SK-N-SH (cell line): ENCODE measurements around the gene RBL1. TPM values are rescaled to one million over a fixed set of nuclear protein-coding genes. Genes with fewer than 3 reads are reported as not detected.

ENCODE experiments used
- CTCF ChIA-PET: fragments of 300-600, 350-600 bp; formaldehyde crosslinking; extraction: SDS; loops from one replicate; lab custom pipeline; 2021; lab: Yijun Ruan, JAX
- POLR2A ChIA-PET: fragments of 350-600 bp; sonication (Branson Sonifier 250); formaldehyde crosslinking; extraction: SDS; loops from one replicate; lab custom pipeline; 2020; ENCODE audit warnings: antibody characterized with exemption, inconsistent platforms; lab: Yijun Ruan, JAX
- DNase-seq: peaks from one replicate; pipeline ENCODE4 v3.0.0; 2012
- H2AFZ ChIP-seq: fragments of 200-600 bp; sonication (generic); 2 replicates; pipeline ENCODE4 v1.8.1; 2016; ENCODE audit warnings: antibody characterized with exemption, mild to moderate bottlenecking, low read depth
- H3F3A ChIP-seq: fragments of 200-600 bp; sonication (generic); replicated peaks from 2 replicates; pipeline ENCODE3; 2016; ENCODE audit warnings: antibody characterized with exemption, mild to moderate bottlenecking; ENCODE audit not compliant: insufficient read depth
- H3K27ac ChIP-seq, 2 experiments: fragments of 200-500 bp in 1 of 2; fragments of 200-600 bp in 1 of 2; sonication (Bioruptor generic) in 1 of 2; sonication (generic), shearing (Covaris generic) in 1 of 2; 2 replicates each; pipeline versions ENCODE4 v1.5.1 to v1.6.1; 2014 to 2016; ENCODE audit warnings: low read depth in 2 of 2, inconsistent platforms in 1 of 2, low read length in 1 of 2, mild to moderate bottlenecking in 1 of 2, mixed read lengths in 1 of 2
- H3K27me3 ChIP-seq: fragments of 200-600 bp; sonication (generic), shearing (Covaris generic); 2 replicates; pipeline ENCODE4 v1.6.1; 2016; ENCODE audit warnings: mixed run types; ENCODE audit not compliant: insufficient read depth
- H3K36me3 ChIP-seq, 2 experiments: fragments of 200-500 bp in 1 of 2; fragments of 200-600 bp in 1 of 2; sonication (Bioruptor generic) in 1 of 2; sonication (generic) in 1 of 2; replicated peaks in 1 of 2; 2 replicates each; pipeline versions ENCODE3 to v1.5.1; 2014 to 2016; ENCODE audit warnings: low read length in 1 of 2, mild to moderate bottlenecking in 1 of 2; ENCODE audit not compliant: insufficient read depth in 2 of 2, control insufficient read depth in 1 of 2
- H3K4me1 ChIP-seq, 2 experiments: fragments of 200-500 bp in 1 of 2; fragments of 200-600 bp in 1 of 2; sonication (Bioruptor generic) in 1 of 2; sonication (generic), shearing (Covaris generic) in 1 of 2; 2 replicates each; pipeline versions ENCODE4 v1.5.1 to v1.6.1; 2014 to 2016; ENCODE audit warnings: low read depth in 1 of 2, low read length in 1 of 2, mixed run types in 1 of 2; ENCODE audit not compliant: insufficient read depth in 2 of 2, control insufficient read depth in 1 of 2
- H3K4me2 ChIP-seq: fragments of 200-600 bp; sonication (generic), shearing (Covaris generic); 2 replicates; pipeline ENCODE4 v1.6.1; 2017; ENCODE audit warnings: mixed run types
- H3K4me3 ChIP-seq, 2 experiments: fragments of 200-500 bp in 1 of 2; fragments of 200-600 bp in 1 of 2; sonication (Bioruptor generic) in 1 of 2; sonication (generic), shearing (Covaris generic) in 1 of 2; 2 replicates each; pipeline versions ENCODE4 v1.5.1 to v1.8.1; 2014 to 2016; ENCODE audit warnings: low read depth in 2 of 2, inconsistent platforms in 1 of 2, low read length in 1 of 2, mild to moderate bottlenecking in 1 of 2, mixed read lengths in 1 of 2, moderate library complexity in 1 of 2
- H3K79me2 ChIP-seq: fragments of 200-600 bp; sonication (generic); 2 replicates; pipeline ENCODE4 v1.8.1; 2017; ENCODE audit warnings: mild to moderate bottlenecking; ENCODE audit not compliant: insufficient read depth
- H3K9ac ChIP-seq: fragments of 200-600 bp; sonication (generic); 2 replicates; pipeline ENCODE4 v1.6.1; 2017; ENCODE audit warnings: mixed run types
- H3K9me2 ChIP-seq: fragments of 200-600 bp; sonication (generic); 2 replicates; pipeline ENCODE4 v1.6.1; 2017; ENCODE audit warnings: mixed run types
- H3K9me3 ChIP-seq: fragments of 200-600 bp; sonication (generic); 2 replicates; pipeline ENCODE4 v1.6.1; 2017; ENCODE audit warnings: mixed run types, mild to moderate bottlenecking, moderate library complexity
- H4K20me1 ChIP-seq: fragments of 200-600 bp; sonication (generic); 2 replicates; pipeline ENCODE4 v1.6.1; 2017; ENCODE audit warnings: mild to moderate bottlenecking, mixed run types; ENCODE audit not compliant: insufficient read depth
- GABPA ChIP-seq: IDR thresholded peaks from 2 replicates; pipeline ENCODE4 v1.4.0; 2012; ENCODE audit warnings: low read depth, mild to moderate bottlenecking
- GATA2 ChIP-seq: sonication (generic); formaldehyde crosslinking; IDR thresholded peaks from 2 replicates; pipeline ENCODE4 v1.5.0; 2020; ENCODE audit warnings: mild to moderate bottlenecking, missing genetic modification reagents
- MEF2A ChIP-seq: IDR thresholded peaks from 2 replicates; pipeline ENCODE4 v1.4.0; 2012; ENCODE audit warnings: low read depth, borderline replicate concordance
- RCOR1 ChIP-seq: fragments of 150-350 bp; IDR thresholded peaks from 2 replicates; pipeline ENCODE4 v1.6.1; 2017; ENCODE audit warnings: antibody characterized with exemption, low read length
- RFX5 ChIP-seq: IDR thresholded peaks from 2 replicates; pipeline ENCODE4 v1.6.1; 2012; ENCODE audit warnings: mild to moderate bottlenecking, improper control_type of control experiment, low read length
- WGBS: methylation state at CpG from one replicate; pipeline ENCODE4 v1.1.6; 2017; ENCODE audit warnings: low lambda C conversion rate; 5-methylcytosine and 5-hydroxymethylcytosine counted together
- polyA plus RNA-seq, 3 experiments: library from polyadenylated mRNA; depleted of rRNA; stranded (reverse); fragments of >200 nt; gene quantifications; 2 replicates each; pipeline ENCODE4 v1.2.3, GENCODE V29; 2012
- TF ChIP-seq, protein P1 (sequence below): fragments of 200-600 bp; sonication (generic); IDR thresholded peaks from 2 replicates; pipeline ENCODE4 v1.6.1; 2017; ENCODE audit warnings: antibody characterized with exemption, mild to moderate bottlenecking, moderate library complexity
- TF ChIP-seq, protein P2 (sequence below): IDR thresholded peaks from 2 replicates; pipeline ENCODE4 v1.4.0; 2012; ENCODE audit warnings: low read depth
- TF ChIP-seq, protein P3 (sequence below): IDR thresholded peaks from 2 replicates; pipeline ENCODE4; 2012
- TF ChIP-seq, protein P4 (sequence below): IDR thresholded peaks from 2 replicates; pipeline ENCODE4 v1.6.1; 2012; ENCODE audit warnings: mild to moderate bottlenecking, low read depth, low read length, moderate library complexity

The RBL1 gene
- polyA plus RNA-seq, 1 of the 3 experiments (the other 2 are of a cell fraction): 2.5 TPM

DNA sequence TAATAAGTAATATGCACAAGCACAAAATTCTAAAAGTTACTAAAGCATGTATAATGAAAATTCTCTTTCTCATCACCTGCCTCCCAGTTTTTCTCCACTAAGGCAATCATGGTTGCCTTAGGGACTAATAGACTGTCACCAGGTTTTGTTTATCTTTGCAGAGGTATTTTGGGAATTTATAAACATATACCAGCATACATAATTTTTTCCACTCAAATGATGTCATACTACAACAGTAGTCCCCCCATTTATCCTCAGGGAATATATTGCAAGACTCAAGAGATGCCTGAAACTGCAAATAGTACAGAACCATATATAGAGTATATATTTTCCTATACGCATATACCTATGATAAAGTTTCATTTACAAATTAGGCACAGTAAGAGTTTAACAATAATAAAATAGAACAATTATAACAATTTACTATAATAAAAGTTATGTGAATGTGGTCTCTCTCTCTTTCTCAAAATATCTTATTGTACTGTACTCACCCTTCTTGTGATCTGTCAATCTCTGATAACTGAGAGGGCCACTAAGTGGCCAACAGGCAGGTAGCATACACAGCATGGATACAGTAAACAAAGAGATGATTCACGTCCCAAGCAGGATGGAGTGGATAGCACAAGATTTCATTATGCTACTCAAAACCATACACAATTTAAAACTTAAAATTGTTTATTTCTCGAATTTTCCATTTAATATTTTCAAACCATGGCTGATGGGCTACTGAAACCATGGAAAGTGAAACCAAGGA lies 19.7 kb downstream of the RBL1 start:
- H2AFZ ChIP-seq: no peak overlapping the region
- no peak overlapping the region for H3K27ac ChIP-seq
- H3K27me3 ChIP-seq: no peaks in the 10 kb centered on the region
- no peaks in the 10 kb centered on the region for H3K9me2 ChIP-seq
- H3K4me1 ChIP-seq: no peaks in the 10 kb centered on the region
- H3K9me3 ChIP-seq: peaks cover 4% of the 10 kb centered on the region; the same call in 1 of the 2 replicates
- TF ChIP-seq GATA2 (CRISPR knock-in tag) (no peak), MEF2A (no peak), RCOR1 (no peak), RFX5 (no peak), GABPA (no peak)
- TF ChIP-seq, protein P1, sequence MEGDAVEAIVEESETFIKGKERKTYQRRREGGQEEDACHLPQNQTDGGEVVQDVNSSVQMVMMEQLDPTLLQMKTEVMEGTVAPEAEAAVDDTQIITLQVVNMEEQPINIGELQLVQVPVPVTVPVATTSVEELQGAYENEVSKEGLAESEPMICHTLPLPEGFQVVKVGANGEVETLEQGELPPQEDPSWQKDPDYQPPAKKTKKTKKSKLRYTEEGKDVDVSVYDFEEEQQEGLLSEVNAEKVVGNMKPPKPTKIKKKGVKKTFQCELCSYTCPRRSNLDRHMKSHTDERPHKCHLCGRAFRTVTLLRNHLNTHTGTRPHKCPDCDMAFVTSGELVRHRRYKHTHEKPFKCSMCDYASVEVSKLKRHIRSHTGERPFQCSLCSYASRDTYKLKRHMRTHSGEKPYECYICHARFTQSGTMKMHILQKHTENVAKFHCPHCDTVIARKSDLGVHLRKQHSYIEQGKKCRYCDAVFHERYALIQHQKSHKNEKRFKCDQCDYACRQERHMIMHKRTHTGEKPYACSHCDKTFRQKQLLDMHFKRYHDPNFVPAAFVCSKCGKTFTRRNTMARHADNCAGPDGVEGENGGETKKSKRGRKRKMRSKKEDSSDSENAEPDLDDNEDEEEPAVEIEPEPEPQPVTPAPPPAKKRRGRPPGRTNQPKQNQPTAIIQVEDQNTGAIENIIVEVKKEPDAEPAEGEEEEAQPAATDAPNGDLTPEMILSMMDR: no peak
- TF ChIP-seq, protein P2, sequence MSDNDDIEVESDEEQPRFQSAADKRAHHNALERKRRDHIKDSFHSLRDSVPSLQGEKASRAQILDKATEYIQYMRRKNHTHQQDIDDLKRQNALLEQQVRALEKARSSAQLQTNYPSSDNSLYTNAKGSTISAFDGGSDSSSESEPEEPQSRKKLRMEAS: no peak
- TF ChIP-seq, protein P3, sequence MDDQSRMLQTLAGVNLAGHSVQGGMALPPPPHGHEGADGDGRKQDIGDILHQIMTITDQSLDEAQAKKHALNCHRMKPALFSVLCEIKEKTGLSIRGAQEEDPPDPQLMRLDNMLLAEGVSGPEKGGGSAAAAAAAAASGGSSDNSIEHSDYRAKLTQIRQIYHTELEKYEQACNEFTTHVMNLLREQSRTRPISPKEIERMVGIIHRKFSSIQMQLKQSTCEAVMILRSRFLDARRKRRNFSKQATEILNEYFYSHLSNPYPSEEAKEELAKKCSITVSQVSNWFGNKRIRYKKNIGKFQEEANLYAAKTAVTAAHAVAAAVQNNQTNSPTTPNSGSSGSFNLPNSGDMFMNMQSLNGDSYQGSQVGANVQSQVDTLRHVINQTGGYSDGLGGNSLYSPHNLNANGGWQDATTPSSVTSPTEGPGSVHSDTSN: no peak
- TF ChIP-seq, protein P4, sequence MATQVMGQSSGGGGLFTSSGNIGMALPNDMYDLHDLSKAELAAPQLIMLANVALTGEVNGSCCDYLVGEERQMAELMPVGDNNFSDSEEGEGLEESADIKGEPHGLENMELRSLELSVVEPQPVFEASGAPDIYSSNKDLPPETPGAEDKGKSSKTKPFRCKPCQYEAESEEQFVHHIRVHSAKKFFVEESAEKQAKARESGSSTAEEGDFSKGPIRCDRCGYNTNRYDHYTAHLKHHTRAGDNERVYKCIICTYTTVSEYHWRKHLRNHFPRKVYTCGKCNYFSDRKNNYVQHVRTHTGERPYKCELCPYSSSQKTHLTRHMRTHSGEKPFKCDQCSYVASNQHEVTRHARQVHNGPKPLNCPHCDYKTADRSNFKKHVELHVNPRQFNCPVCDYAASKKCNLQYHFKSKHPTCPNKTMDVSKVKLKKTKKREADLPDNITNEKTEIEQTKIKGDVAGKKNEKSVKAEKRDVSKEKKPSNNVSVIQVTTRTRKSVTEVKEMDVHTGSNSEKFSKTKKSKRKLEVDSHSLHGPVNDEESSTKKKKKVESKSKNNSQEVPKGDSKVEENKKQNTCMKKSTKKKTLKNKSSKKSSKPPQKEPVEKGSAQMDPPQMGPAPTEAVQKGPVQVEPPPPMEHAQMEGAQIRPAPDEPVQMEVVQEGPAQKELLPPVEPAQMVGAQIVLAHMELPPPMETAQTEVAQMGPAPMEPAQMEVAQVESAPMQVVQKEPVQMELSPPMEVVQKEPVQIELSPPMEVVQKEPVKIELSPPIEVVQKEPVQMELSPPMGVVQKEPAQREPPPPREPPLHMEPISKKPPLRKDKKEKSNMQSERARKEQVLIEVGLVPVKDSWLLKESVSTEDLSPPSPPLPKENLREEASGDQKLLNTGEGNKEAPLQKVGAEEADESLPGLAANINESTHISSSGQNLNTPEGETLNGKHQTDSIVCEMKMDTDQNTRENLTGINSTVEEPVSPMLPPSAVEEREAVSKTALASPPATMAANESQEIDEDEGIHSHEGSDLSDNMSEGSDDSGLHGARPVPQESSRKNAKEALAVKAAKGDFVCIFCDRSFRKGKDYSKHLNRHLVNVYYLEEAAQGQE: no peak
- TF ChIP-seq, all 33 proteins: peak for 0
- no peaks in the 10 kb centered on the region for H4K20me1 ChIP-seq
- H3K36me3 ChIP-seq: peaks cover 0 to 18% of the 10 kb centered on the region in 2 experiments
- no peak overlapping the region for H3K4me3 ChIP-seq
- H3K9ac ChIP-seq: no peak overlapping the region
- no peak for DNase-seq
- H3F3A ChIP-seq: no peaks in the 10 kb centered on the region
- ChIA-PET CTCF (no interaction called here), POLR2A (no interaction called here)
- WGBS: 94% methylated on average over 3 of the region's 3 CpGs
- H3K79me2 ChIP-seq: peaks cover 50% of the 10 kb centered on the region; the same call in 1 of the 2 replicates
- H3K4me2 ChIP-seq: no peak overlapping the region
